ENCODE measurements around the gene ACBD6. TPM values are rescaled to one million over a fixed set of nuclear protein-coding genes. Genes with fewer than 3 reads are reported as not detected.

Gene ACBD6
- total RNA-seq, 6 experiments from 2014 or later = 21.1 to 29.5 (median 27.0) TPM

- Mint-ChIP-seq H3K4me3 (no peak overlapping the region), H3K4me1 (ENCODE audit: low read depth) (peaks cover 12% of the 10 kb centered on the region), H3K27ac (no peak overlapping the region), H3K9me3 (no peaks in the 10 kb centered on the region), H3K36me3 (ENCODE audit: low read depth) (no peaks in the 10 kb centered on the region; the same call in none of the 2 replicates), H3K27me3 (ENCODE audit: insufficient read depth) (no peaks in the 10 kb centered on the region)
- DNase-seq = no peak
- TF ChIP-seq CTCF (IDR thresholded peaks at IDR 0.05) = no peak
These were observed 207.7 kb downstream of the ACBD6 start for GRCh38 chr1:180294711-180295110.

- Mint-ChIP-seq H3K36me3 (ENCODE audit: low read depth) (no peaks in the 10 kb centered on the region; the same call in none of the 2 replicates), H3K4me3 (no peak overlapping the region), H3K27me3 (ENCODE audit: insufficient read depth) (no peaks in the 10 kb centered on the region), H3K4me1 (ENCODE audit: low read depth) (peaks cover 5% of the 10 kb centered on the region; the same call in 1 of the 2 replicates), H3K9me3 (no peaks in the 10 kb centered on the region), H3K27ac (no peak overlapping the region)
- no peak for TF ChIP-seq CTCF (IDR thresholded peaks at IDR 0.05)
- DNase-seq = no peak
These were observed 211.4 kb downstream of the ACBD6 start for GRCh38 chr1:180291004-180291403.

- no peak overlapping the region for H3K4me3 Mint-ChIP-seq
- peaks cover 5% of the 10 kb centered on the region; the same call in 1 of the 2 replicates for H3K4me1 Mint-ChIP-seq (ENCODE audit: low read depth)
- no peak for DNase-seq
- no peaks in the 10 kb centered on the region for H3K9me3 Mint-ChIP-seq
- H3K27me3 Mint-ChIP-seq (ENCODE audit: insufficient read depth) = no peaks in the 10 kb centered on the region
- H3K27ac Mint-ChIP-seq = no peak overlapping the region
- H3K36me3 Mint-ChIP-seq (ENCODE audit: low read depth) = no peaks in the 10 kb centered on the region; the same call in none of the 2 replicates
- no peak for TF ChIP-seq CTCF (IDR thresholded peaks at IDR 0.05)
These were observed 211.9 kb downstream of the ACBD6 start for GRCh38 chr1:180290265-180291001.

- Mint-ChIP-seq H3K9me3 (no peaks in the 10 kb centered on the region), H3K36me3 (ENCODE audit: low read depth) (no peaks in the 10 kb centered on the region; the same call in none of the 2 replicates), H3K27me3 (ENCODE audit: insufficient read depth) (peaks cover 2% of the 10 kb centered on the region; the same call in 1 of the 2 replicates), H3K27ac (no peak overlapping the region), H3K4me3 (no peak overlapping the region), H3K4me1 (ENCODE audit: low read depth) (peaks cover 5% of the 10 kb centered on the region; the same call in 1 of the 2 replicates)
- no peak for TF ChIP-seq CTCF (IDR thresholded peaks at IDR 0.05)
- DNase-seq = no peak
These were observed 213.4 kb downstream of the ACBD6 start for GRCh38 chr1:180288940-180289339.

GRCh38 chr1:180287988-180288705, 214.2 kb downstream of the ACBD6 start:
- Mint-ChIP-seq H3K9me3 (no peaks in the 10 kb centered on the region), H3K4me3 (no peak overlapping the region), H3K27me3 (ENCODE audit: insufficient read depth) (peaks cover 2% of the 10 kb centered on the region; the same call in 1 of the 2 replicates), H3K27ac (no peak overlapping the region), H3K36me3 (ENCODE audit: low read depth) (no peaks in the 10 kb centered on the region; the same call in none of the 2 replicates), H3K4me1 (ENCODE audit: low read depth) (peaks cover 5% of the 10 kb centered on the region; the same call in 1 of the 2 replicates)
- TF ChIP-seq CTCF (IDR thresholded peaks at IDR 0.05) = no peak
- DNase-seq = no peak
